Uterus (tissue), 4 donors: ENCODE data around the gene TEC. TPM values are rescaled to one million over a fixed set of nuclear protein-coding genes. Genes with fewer than 3 reads are reported as not detected.

Experiments used
- DNase-seq, 2 donors: peaks; one replicate each; pipeline ENCODE4 v3.0.0-alpha.2; 2019 to 2020
- H3K27ac ChIP-seq, 2 donors: fragments of 200-600 bp; sonication (generic); 1 replicate in 1 of 2; 2 replicates in 1 of 2; pipeline ENCODE4 v1.5.1; 2016 to 2018
- H3K27me3 ChIP-seq, 2 donors: fragments of 200-600 bp; sonication (generic); one replicate each; pipeline ENCODE4 v1.5.1; 2018 to 2019; ENCODE audit warnings: control low read depth in 1 of 2
- H3K36me3 ChIP-seq, 2 donors: fragments of 200-600 bp; sonication (generic); one replicate each; pipeline ENCODE4 v1.5.1; 2019; ENCODE audit warnings: control low read depth in 1 of 2
- H3K4me1 ChIP-seq, 2 donors: fragments of 200-600 bp; sonication (generic); one replicate each; pipeline ENCODE4 v1.5.1; 2018 to 2019; ENCODE audit warnings: control low read depth in 1 of 2
- H3K4me3 ChIP-seq, 2 donors: fragments of 200-600 bp; sonication (generic); 1 replicate in 1 of 2; 2 replicates in 1 of 2; pipeline ENCODE4 v1.5.1; 2018 to 2019; ENCODE audit warnings: mild to moderate bottlenecking in 1 of 2
- H3K9me3 ChIP-seq, 2 donors: fragments of 200-600 bp; sonication (generic); one replicate each; pipeline ENCODE4 v1.5.1; 2019; ENCODE audit warnings: control low read depth in 1 of 2
- CTCF ChIP-seq, 4 experiments: fragments of 200-600 bp in 2 of 4; fragments of 450-650 bp in 2 of 4; sonication (generic) in 2 of 4; IDR thresholded peaks; one replicate each; pipeline ENCODE4 v1.5.1; 2016 to 2019; ENCODE audit warnings: antibody characterized with exemption in 4 of 4, mild to moderate bottlenecking in 2 of 4, moderate library complexity in 1 of 4
- POLR2A ChIP-seq, 2 donors: fragments of 450-650 bp; IDR thresholded peaks; one replicate each; pipeline ENCODE4 v1.6.1; 2016; ENCODE audit warnings: antibody characterized with exemption in 2 of 2, mild to moderate bottlenecking in 1 of 2, moderate library complexity in 1 of 2
- intact Hi-C: fragments of 100-400 bp; cut with DNase I; formaldehyde crosslinking; loops from one replicate; pipeline ENCODE4 v1.15.1; 2023; ENCODE audit warnings: low total_unique reads
- total RNA-seq, 4 donors: library from RNA; depleted of rRNA in 3 of 4; stranded (reverse); fragments of >200 nt in 3 of 4; gene quantifications; one replicate each; pipeline versions ENCODE4 v1.1.0 to v1.2.4, GENCODE V29; 2014 to 2023
- donor health status: DM: yes; HTN: yes; CAD: no.

TEC gene
- total RNA-seq, 4 donors from 2014 or later = under 0.01 to 6.8 (median 2.6) TPM

- no peak for DNase-seq
- Histone ChIP-seq H3K4me1 (no peaks in the 10 kb centered on the region), H3K27me3 (no peaks in the 10 kb centered on the region), H3K36me3 (no peaks in the 10 kb centered on the region), H3K4me3 (no peak overlapping the region), H3K9me3 (no peaks in the 10 kb centered on the region), H3K27ac (no peak overlapping the region)
- TF ChIP-seq POLR2A (IDR thresholded peaks at IDR 0.05) (no peak), CTCF (IDR thresholded peaks at IDR 0.05) (no peak)
- intact Hi-C loops = no loop called here
Observed at GRCh38 chr4:48210966-48211328, 58.7 kb downstream of the TEC start.

- no peaks in the 10 kb centered on the region for H3K4me1 ChIP-seq
- H3K27me3 ChIP-seq = no peaks in the 10 kb centered on the region
- no peaks in the 10 kb centered on the region for H3K36me3 ChIP-seq
- no peaks in the 10 kb centered on the region for H3K9me3 ChIP-seq
- DNase-seq = no peak
- H3K4me3 ChIP-seq = no peak overlapping the region
- H3K27ac ChIP-seq = no peak overlapping the region
- intact Hi-C loops = no loop called here
- TF ChIP-seq POLR2A (IDR thresholded peaks at IDR 0.05) (no peak), CTCF (IDR thresholded peaks at IDR 0.05) (no peak)
Observed at GRCh38 chr4:48205626-48206025, 64.0 kb downstream of the TEC start.

- no peak for TF ChIP-seq POLR2A (IDR thresholded peaks at IDR 0.05)
- no peak for TF ChIP-seq CTCF (IDR thresholded peaks at IDR 0.05)
Observed at GRCh38 chr4:48205107-48205506, 64.5 kb downstream of the TEC start.

GRCh38 chr4:48203819-48204218 lies 65.8 kb downstream of the TEC start:
- no peaks in the 10 kb centered on the region for H3K4me1 ChIP-seq
- no peaks in the 10 kb centered on the region for H3K9me3 ChIP-seq
- H3K27me3 ChIP-seq = no peaks in the 10 kb centered on the region
- intact Hi-C loops = no loop called here
- no peak overlapping the region for H3K4me3 ChIP-seq
- no peak for TF ChIP-seq CTCF (IDR thresholded peaks at IDR 0.05)
- no peak for TF ChIP-seq POLR2A (IDR thresholded peaks at IDR 0.05)
- H3K27ac ChIP-seq = no peak overlapping the region
- no peak for DNase-seq
- H3K36me3 ChIP-seq = no peaks in the 10 kb centered on the region

More at GRCh38 chr4:48205107-48205506, 64.5 kb downstream of the TEC start:
- Histone ChIP-seq H3K4me3 (no peak overlapping the region), H3K27me3 (no peaks in the 10 kb centered on the region), H3K36me3 (no peaks in the 10 kb centered on the region), H3K4me1 (no peaks in the 10 kb centered on the region), H3K9me3 (no peaks in the 10 kb centered on the region), H3K27ac (no peak overlapping the region)
- no peak for DNase-seq
- intact Hi-C loops = no loop called here

GRCh38 chr4:48197643-48198237 lies 71.9 kb downstream of the TEC start:
- H3K4me3 ChIP-seq = no peak overlapping the region
- H3K36me3 ChIP-seq = no peaks in the 10 kb centered on the region
- peaks cover 0 to 4% of the 10 kb centered on the region in 2 donors for H3K4me1 ChIP-seq
- no peaks in the 10 kb centered on the region for H3K27me3 ChIP-seq
- intact Hi-C loops = no loop called here
- H3K9me3 ChIP-seq = no peaks in the 10 kb centered on the region
- no peak for TF ChIP-seq CTCF (IDR thresholded peaks at IDR 0.05)
- TF ChIP-seq POLR2A (IDR thresholded peaks at IDR 0.05) = no peak
- no peak for DNase-seq
- no peak overlapping the region for H3K27ac ChIP-seq
